CD1c-positive myeloid dendritic cell (primary cell): Measurements from ENCODE around the gene CDH4.

Experiments
- DNase-seq: peaks from one replicate; pipeline ENCODE4 v3.0.0-alpha.2; 2016; ENCODE audit errors: extremely low spot score

Gene CDH4

GRCh38 chr20:61560361-61560853 lies 308.3 kb downstream of the CDH4 start:
- DNase-seq: no peak

GRCh38 chr20:61561111-61561830 lies 309.2 kb downstream of the CDH4 start:
- no peak for DNase-seq

- no peak for DNase-seq
These were observed 310.4 kb downstream of the CDH4 start for GRCh38 chr20:61562491-61562890.

GRCh38 chr20:61562897-61563504 lies 310.9 kb downstream of the CDH4 start:
- DNase-seq: no peak

- DNase-seq: no peak
These were observed 312.6 kb downstream of the CDH4 start for GRCh38 chr20:61564628-61565027.

- no peak for DNase-seq
These were observed 313.7 kb downstream of the CDH4 start for GRCh38 chr20:61565791-61566190.

GRCh38 chr20:61566691-61567090 lies 314.6 kb downstream of the CDH4 start:
- no peak for DNase-seq

- DNase-seq: no peak
These were observed 315.1 kb downstream of the CDH4 start for GRCh38 chr20:61567204-61567603.

GRCh38 chr20:61569825-61570224 lies 317.8 kb downstream of the CDH4 start:
- no peak for DNase-seq

- no peak for DNase-seq
These were observed 318.7 kb downstream of the CDH4 start for GRCh38 chr20:61570646-61571195.

GRCh38 chr20:61571221-61571620 lies 319.2 kb downstream of the CDH4 start:
- no peak for DNase-seq

- no peak for DNase-seq
These were observed 320.1 kb downstream of the CDH4 start for GRCh38 chr20:61571916-61572711.

- no peak for DNase-seq
These were observed 320.7 kb downstream of the CDH4 start for GRCh38 chr20:61572789-61573188.

GRCh38 chr20:61573415-61574305 lies 321.6 kb downstream of the CDH4 start:
- no peak for DNase-seq

- DNase-seq: no peak
These were observed 323.3 kb downstream of the CDH4 start for GRCh38 chr20:61575151-61575937.

- no peak for DNase-seq
These were observed 324.3 kb downstream of the CDH4 start for GRCh38 chr20:61576372-61576771.

GRCh38 chr20:61577065-61577464 lies 325.0 kb downstream of the CDH4 start:
- no peak for DNase-seq

GRCh38 chr20:61579908-61580307 lies 327.8 kb downstream of the CDH4 start:
- DNase-seq: no peak

- DNase-seq: no peak
These were observed 329.1 kb downstream of the CDH4 start for GRCh38 chr20:61580958-61581824.

GRCh38 chr20:61581825-61582188 lies 329.7 kb downstream of the CDH4 start:
- DNase-seq: no peak
